ENCODE data around the gene CCDC194. TPM values are rescaled to one million over a fixed set of nuclear protein-coding genes. Genes with fewer than 3 reads are reported as not detected.

CCDC194 gene
- total and polyA plus RNA-seq, 2 of the 13 experiments (the other 11 are each of a cell fraction or from before 2014, with no cell fraction given): 0.13 to 0.21 TPM

- TF ChIP-seq TFDP2 (CRISPR knock-in tag; IDR thresholded peaks at IDR 0.05): peak; percentile 61; the same call in 1 of the 2 replicates
- peak; percentile 91 for TF ChIP-seq ZNF770 (CRISPR knock-in tag; IDR thresholded peaks at IDR 0.05)
- no peak for TF ChIP-seq ZNF441 (CRISPR knock-in tag; IDR thresholded peaks at IDR 0.05; ENCODE audit: borderline replicate concordance)
- TF ChIP-seq RXRB (CRISPR knock-in tag; IDR thresholded peaks at IDR 0.05; ENCODE audit: borderline replicate concordance): no peak
- no peak for TF ChIP-seq NR2F2 (IDR thresholded peaks at IDR 0.05; ENCODE audit: borderline replicate concordance, low read depth)
- no peak for TF ChIP-seq BATF2 (CRISPR knock-in tag; IDR thresholded peaks at IDR 0.05)
- no peak for TF ChIP-seq RBAK (CRISPR knock-in tag; IDR thresholded peaks at IDR 0.05)
- peak; percentile 96 for TF ChIP-seq HNRNPLL (IDR thresholded peaks at IDR 0.05; ENCODE audit: low read depth, low read length, poor library complexity, severe bottlenecking)
- no peak for TF ChIP-seq FIP1L1 (IDR thresholded peaks at IDR 0.05; ENCODE audit: borderline replicate concordance, insufficient read depth, low read depth, low read length)
- TF ChIP-seq CCDC6 (CRISPR knock-in tag; IDR thresholded peaks at IDR 0.05): no peak; the same call in 1 of the 2 replicates
- TF ChIP-seq HINFP (CRISPR knock-in tag; IDR thresholded peaks at IDR 0.05; ENCODE audit: low read depth): no peak
- no peak for TF ChIP-seq RELA (CRISPR knock-in tag; IDR thresholded peaks at IDR 0.05)
- TF ChIP-seq ZNF816 (CRISPR knock-in tag; IDR thresholded peaks at IDR 0.05; ENCODE audit: borderline replicate concordance): no peak
- no peak for TF ChIP-seq CENPBD1 (CRISPR knock-in tag; IDR thresholded peaks at IDR 0.05; ENCODE audit: borderline replicate concordance, low read depth)
- no peak for TF ChIP-seq ZNF432 (CRISPR knock-in tag; IDR thresholded peaks at IDR 0.05; ENCODE audit: borderline replicate concordance)
- no peak for TF ChIP-seq ZNF17 (CRISPR knock-in tag; IDR thresholded peaks at IDR 0.05)
- no peak for TF ChIP-seq RFX3 (CRISPR knock-in tag; IDR thresholded peaks at IDR 0.05)
- TF ChIP-seq MTERF4 (CRISPR knock-in tag; IDR thresholded peaks at IDR 0.05): no peak
- TF ChIP-seq ZNF574 (CRISPR knock-in tag; IDR thresholded peaks at IDR 0.05): 0 out of 2 replicates have a peak, but pooled peaks have one; percentile 19
Measured at GRCh38 chr19:17390665-17391370, 3.2 kb downstream of the CCDC194 start (continued).
